HEK293 (cell line): ENCODE measurements around the gene PPIP5K2.

ENCODE experiments used
- CTCF ChIP-seq: fragments of 450-650 bp; formaldehyde crosslinking; IDR thresholded peaks from 2 replicates; pipeline ENCODE4 v1.5.1; 2016; ENCODE audit warnings: missing biosample characterization, missing genetic modification characterization
- KLF10 ChIP-seq: fragments of 450-650 bp; IDR thresholded peaks from 2 replicates; pipeline ENCODE4 v1.5.1; 2018; ENCODE audit warnings: missing biosample characterization, mild to moderate bottlenecking, missing genetic modification characterization
- KLF16 ChIP-seq: fragments of 450-650 bp; formaldehyde crosslinking; IDR thresholded peaks from 2 replicates; pipeline ENCODE4 v1.5.1; 2017; ENCODE audit warnings: missing biosample characterization, missing genetic modification characterization
- KLF9 ChIP-seq: fragments of 450-650 bp; formaldehyde crosslinking; IDR thresholded peaks from 2 replicates; pipeline ENCODE4 v1.5.1; 2016; ENCODE audit warnings: missing biosample characterization, missing genetic modification characterization, low read depth
- PBX3 ChIP-seq: sonication (generic); formaldehyde crosslinking; IDR thresholded peaks from 2 replicates; pipeline ENCODE4 v1.8.1; 2022; ENCODE audit warnings: mild to moderate bottlenecking, moderate library complexity, missing genetic modification reagents
- REPIN1 ChIP-seq: fragments of 450-650 bp; formaldehyde crosslinking; IDR thresholded peaks from 2 replicates; pipeline ENCODE4 v1.5.1; 2017; ENCODE audit warnings: missing biosample characterization, missing genetic modification characterization, low read depth
- SETDB1 ChIP-seq: IDR thresholded peaks from one replicate; pipeline ENCODE4 v1.6.1; 2017; ENCODE audit warnings: mild to moderate bottlenecking, low read length, moderate library complexity, mixed read lengths; ENCODE audit not compliant: insufficient read length
- TCF7L2 ChIP-seq: IDR thresholded peaks from 2 replicates; pipeline ENCODE4 v1.6.1; 2011; ENCODE audit warnings: low read depth, mild to moderate bottlenecking, inconsistent platforms, low read length, moderate library complexity, borderline replicate concordance
- YY1 ChIP-seq: fragments of 450-650 bp; formaldehyde crosslinking; IDR thresholded peaks from 2 replicates; pipeline ENCODE4 v1.5.1; 2018; ENCODE audit warnings: missing biosample characterization, missing genetic modification characterization
- ZBTB17 ChIP-seq: fragments of 450-650 bp; formaldehyde crosslinking; IDR thresholded peaks from 2 replicates; pipeline ENCODE4 v1.5.1; 2016; ENCODE audit warnings: missing biosample characterization, missing genetic modification characterization
- ZNF280C ChIP-seq: fragments of 450-650 bp; formaldehyde crosslinking; IDR thresholded peaks from 2 replicates; pipeline ENCODE4 v1.5.1; 2016; ENCODE audit warnings: missing biosample characterization, missing genetic modification characterization
- ZNF311 ChIP-seq: fragments of 450-650 bp; formaldehyde crosslinking; IDR thresholded peaks from 2 replicates; pipeline ENCODE4 v1.5.1; 2017; ENCODE audit warnings: missing biosample characterization, missing genetic modification characterization, borderline replicate concordance
- ZNF362 ChIP-seq: fragments of 450-650 bp; formaldehyde crosslinking; IDR thresholded peaks from 2 replicates; pipeline ENCODE4 v1.5.1; 2016; ENCODE audit warnings: missing biosample characterization, missing genetic modification characterization

GRCh38 chr5:103145196-103145595 is 25.1 kb downstream of the PPIP5K2 start:
- TF ChIP-seq PBX3: no peak
- no peak for TF ChIP-seq ZBTB17 (tag by site-specific recombination)
- no peak for TF ChIP-seq KLF9 (tag by site-specific recombination)
- TF ChIP-seq ZNF362 (tag by site-specific recombination): no peak
- no peak for TF ChIP-seq KLF10
- TF ChIP-seq KLF16 (tag by site-specific recombination): no peak
- no peak for TF ChIP-seq TCF7L2
- TF ChIP-seq ZNF280C: no peak
- TF ChIP-seq CTCF (tag by site-specific recombination): no peak
- TF ChIP-seq SETDB1: no peak
- TF ChIP-seq ZNF311 (tag by site-specific recombination): no peak
- TF ChIP-seq YY1 (tag by site-specific recombination): no peak
- no peak for TF ChIP-seq REPIN1 (tag by site-specific recombination)
